NCI-H2171 treated with DMSO at 0.1 percent for 48 hours (cell line): ENCODE data around the gene RTEL1.
"Not testable (repeated sequence)": the region's sequence is repeated elsewhere in the genome, so short reads cannot be mapped to it uniquely, and the experiment has no call there.

Source experiments
- DNase-seq: peaks from one replicate; lab custom pipeline; 2025; lab: John Stamatoyannopoulos, UW

Gene RTEL1

DNA sequence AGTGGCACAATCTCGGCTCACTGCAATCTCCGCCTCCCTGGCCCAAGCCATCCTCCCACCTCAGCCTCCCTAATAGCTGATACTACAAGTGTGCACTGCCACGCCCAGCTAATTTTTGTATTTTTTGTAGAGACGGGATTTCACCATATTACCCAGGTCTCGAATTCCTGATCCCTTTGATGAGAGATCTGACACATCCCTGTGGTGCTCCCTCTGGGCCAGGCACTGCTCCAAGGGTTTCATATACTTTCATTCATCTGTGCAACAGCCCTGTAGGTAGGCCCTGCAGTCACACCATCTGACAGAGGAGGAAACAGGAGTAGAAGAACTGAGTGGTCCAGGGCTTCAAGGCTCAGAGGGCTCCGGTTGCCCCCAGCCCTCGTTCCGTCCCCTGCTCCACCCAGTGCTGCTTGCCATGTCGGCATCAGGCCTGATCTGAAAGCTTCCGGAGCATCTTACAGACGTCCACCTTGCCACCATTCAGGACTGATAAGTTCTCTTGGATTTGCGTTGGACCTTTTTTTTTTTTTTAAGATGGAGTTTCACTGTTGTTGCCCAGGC, 53.1 kb downstream of the RTEL1 start:
- DNase-seq = no peak

GRCh38 chr20:63712191-63712590, 54.1 kb downstream of the RTEL1 start:
- DNase-seq = no peak

GRCh38 chr20:63714858-63715257, 56.7 kb downstream of the RTEL1 start:
- DNase-seq = no peak

- DNase-seq = no peak
Measured at GRCh38 chr20:63718996-63719395, 60.9 kb downstream of the RTEL1 start.

DNA sequence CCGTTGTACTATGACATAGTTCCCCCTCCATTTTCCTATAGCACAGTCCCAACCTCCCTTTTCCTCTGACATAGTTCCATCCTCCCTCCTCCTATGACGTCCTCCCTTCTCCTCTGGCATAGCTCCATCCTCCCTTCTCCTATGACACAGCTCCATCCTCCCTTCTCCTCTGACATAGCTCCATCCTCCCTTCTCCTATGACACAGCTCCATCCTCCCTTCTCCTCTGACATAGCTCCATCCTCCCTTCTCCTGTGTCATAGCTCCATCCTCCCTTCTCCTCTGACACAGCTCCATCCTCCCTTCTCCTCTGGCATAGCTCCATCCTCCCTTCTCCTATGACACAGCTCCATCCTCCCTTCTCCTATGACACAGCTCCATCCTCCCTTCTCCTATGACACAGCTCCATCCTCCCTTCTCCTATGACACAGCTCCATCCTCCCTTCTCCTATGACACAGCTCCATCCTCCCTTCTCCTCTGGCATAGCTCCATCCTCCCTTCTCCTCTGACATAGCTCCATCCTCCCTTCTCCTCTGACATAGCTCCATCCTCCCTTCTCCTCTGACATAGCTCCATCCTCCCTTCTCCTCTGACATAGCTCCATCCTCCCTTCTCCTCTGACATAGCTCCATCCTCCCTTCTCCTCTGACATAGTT, 65.0 kb downstream of the RTEL1 start:
- not testable (repeated sequence) for DNase-seq

- DNase-seq = not testable (repeated sequence)
Measured at GRCh38 chr20:63730189-63730733, 72.1 kb downstream of the RTEL1 start.

GRCh38 chr20:63731410-63731809, 73.3 kb downstream of the RTEL1 start:
- no peak for DNase-seq

GRCh38 chr20:63732118-63733095, 74.3 kb downstream of the RTEL1 start:
- DNase-seq = no peak

GRCh38 chr20:63733117-63733516, 75.0 kb downstream of the RTEL1 start:
- no peak for DNase-seq

- no peak for DNase-seq
Measured at GRCh38 chr20:63733579-63734081, 75.5 kb downstream of the RTEL1 start.

- DNase-seq = no peak
Measured at GRCh38 chr20:63734111-63734945, 76.2 kb downstream of the RTEL1 start.

DNA sequence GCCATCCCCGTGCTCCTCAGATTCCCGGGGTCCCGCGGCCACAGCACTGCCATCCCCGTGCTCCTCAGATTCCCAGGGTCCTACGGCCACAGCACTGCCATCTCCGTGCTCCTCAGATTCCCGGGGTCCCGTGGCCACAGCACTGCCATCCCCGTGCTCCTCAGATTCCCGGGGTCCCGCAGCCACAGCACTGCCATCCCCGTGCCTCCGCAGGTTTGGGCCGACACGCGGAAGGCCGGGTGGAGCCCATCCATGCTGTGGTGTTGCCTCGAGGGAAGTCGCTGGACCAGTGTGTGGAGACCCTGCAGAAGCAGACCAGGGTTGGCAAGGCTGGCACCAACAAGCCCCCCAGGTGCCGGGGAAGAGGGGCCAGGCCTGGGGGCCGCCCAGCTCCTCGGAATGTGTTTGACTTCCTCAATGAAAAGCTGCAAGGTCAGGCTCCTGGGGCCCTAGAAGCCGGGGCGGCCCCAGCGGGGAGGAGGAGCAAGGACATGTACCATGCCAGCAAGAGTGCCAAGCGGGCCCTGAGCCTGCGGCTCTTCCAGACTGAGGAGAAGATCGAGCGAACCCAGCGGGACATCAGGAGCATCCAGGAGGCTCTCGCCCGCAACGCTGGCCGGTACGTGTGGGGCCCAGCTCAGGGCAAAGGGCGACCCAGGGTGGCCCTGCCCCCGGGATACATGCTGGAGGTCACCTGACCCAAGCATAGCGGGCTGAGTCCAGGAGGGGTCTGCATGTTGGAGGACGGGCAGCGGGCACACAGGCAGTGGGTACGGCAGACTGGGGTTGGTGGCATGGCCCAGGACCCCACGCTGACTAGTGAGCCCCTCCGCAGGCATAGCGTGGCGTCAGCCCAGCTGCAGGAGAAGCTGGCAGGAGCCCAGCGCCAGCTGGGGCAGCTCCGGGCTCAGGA, 77.1 kb downstream of the RTEL1 start:
- DNase-seq = no peak

DNA sequence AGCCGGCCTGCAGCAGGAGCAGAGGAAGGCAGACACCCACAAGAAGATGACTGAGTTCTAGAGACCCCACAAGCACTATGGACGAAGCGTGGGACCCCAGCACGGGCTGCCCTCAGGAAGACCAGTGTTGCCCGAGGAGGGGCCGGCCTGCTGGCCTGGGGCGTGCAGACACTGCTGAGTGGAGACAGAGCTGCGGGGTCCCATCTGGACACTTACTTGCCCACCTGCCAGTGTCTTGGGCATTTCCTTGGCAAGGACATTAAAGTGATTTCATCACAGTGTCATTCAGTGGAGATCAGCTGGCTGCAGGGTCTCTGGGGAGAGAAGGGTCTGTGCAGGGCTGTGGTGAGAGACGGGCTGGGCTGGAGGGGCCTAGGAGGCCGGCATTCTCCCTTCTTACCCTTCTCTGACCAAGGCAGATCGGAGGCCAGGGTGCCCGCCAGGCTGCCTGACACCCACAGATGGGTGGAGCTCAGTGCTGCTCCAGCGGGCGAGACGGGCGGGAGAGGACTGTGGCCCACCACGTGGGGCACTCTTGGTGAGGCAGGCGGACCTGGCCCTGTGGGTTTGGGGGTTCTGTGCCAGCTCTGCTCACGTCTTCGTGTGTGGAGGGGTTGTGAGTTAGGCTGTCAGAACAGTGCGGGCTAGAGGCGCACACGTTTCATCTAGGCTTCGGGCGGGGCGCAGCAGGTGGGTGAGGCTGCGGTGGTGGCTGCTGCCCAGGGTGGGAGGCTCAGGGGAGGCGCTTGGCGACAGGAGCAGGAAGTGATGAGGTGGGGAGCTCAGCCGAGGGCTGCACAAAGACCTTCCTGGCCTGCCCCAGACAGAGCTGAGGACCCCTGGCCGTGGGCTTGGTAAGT, 78.0 kb downstream of the RTEL1 start, which contains the start of gene LIME1:
Gene LIME1, plus strand, starts transcription at position 806 of the 860 bp plus-strand sequence. CDS start 886 bp downstream, outside the sequence.
- no peak for DNase-seq

- peak; percentile 70 for DNase-seq
Measured at GRCh38 chr20:63736893-63737694, 79.0 kb downstream of the RTEL1 start.

GRCh38 chr20:63737695-63737944, 79.5 kb downstream of the RTEL1 start:
- DNase-seq = no peak

GRCh38 chr20:63737945-63738686, 80.0 kb downstream of the RTEL1 start:
- peak; percentile 40 for DNase-seq

- peak; percentile 50 for DNase-seq
Measured at GRCh38 chr20:63738687-63739129, 80.6 kb downstream of the RTEL1 start.
